K562 (cell line): ENCODE measurements around the gene TPX2. TPM values are rescaled to one million over a fixed set of nuclear protein-coding genes. Genes with fewer than 3 reads are reported as not detected.

Experiments
- BCL6 ChIP-seq: fragments of 250-450 bp; sonication (Bioruptor Pico); IDR thresholded peaks from 2 replicates; pipeline ENCODE4 v1.4.0; 2020
- DNMT1 ChIP-seq: fragments of 450-650 bp; IDR thresholded peaks from 2 replicates; pipeline ENCODE4 v1.6.1; 2016; ENCODE audit warnings: antibody characterized with exemption, mild to moderate bottlenecking
- FOSL1 ChIP-seq: fragments of 200-800 bp; sonication (Bioruptor generic); conservative IDR thresholded peaks from 2 replicates; pipeline ENCODE4 v1.6.1; 2016; ENCODE audit warnings: missing genetic modification characterization, missing compliant biosample characterization
- GTF2E2 ChIP-seq: fragments of 200-800 bp; sonication (Bioruptor generic); IDR thresholded peaks from 2 replicates; pipeline ENCODE4 v1.6.1; 2016; ENCODE audit warnings: missing genetic modification characterization, missing compliant biosample characterization
- IRF2 ChIP-seq: sonication (generic); formaldehyde crosslinking; IDR thresholded peaks from 2 replicates; pipeline ENCODE4 v1.8.1; 2022; ENCODE audit warnings: mild to moderate bottlenecking, missing genetic modification reagents
- JUN ChIP-seq, 2 experiments: sonication (generic) in 1 of 2; formaldehyde crosslinking in 1 of 2; IDR thresholded peaks; 2 replicates each; pipeline versions ENCODE4 v1.6.1 to v1.8.0; 2012 to 2022; ENCODE audit warnings: borderline replicate concordance in 2 of 2, mild to moderate bottlenecking in 2 of 2, improper control_type of control experiment in 1 of 2, low read depth in 1 of 2, low read length in 1 of 2, missing genetic modification reagents in 1 of 2
- MED1 ChIP-seq: sonication (generic); formaldehyde crosslinking; IDR thresholded peaks from 2 replicates; pipeline ENCODE4 v1.8.1; 2023; ENCODE audit warnings: missing genetic modification reagents, borderline replicate concordance
- NONO ChIP-seq, 2 experiments: fragments of 200-400 bp in 1 of 2; fragments of 450-650 bp in 1 of 2; formaldehyde crosslinking in 1 of 2; IDR thresholded peaks; 2 replicates each; pipeline ENCODE4 v1.6.1; 2017; ENCODE audit warnings: low read depth in 2 of 2, mild to moderate bottlenecking in 2 of 2, moderate library complexity in 2 of 2, low read length in 1 of 2
- POLR2A ChIP-seq: fragments of 450-650 bp; conservative IDR thresholded peaks from 2 replicates; pipeline ENCODE4 v1.6.1; 2016
- POLR2AphosphoS5 ChIP-seq: IDR thresholded peaks from 2 replicates; pipeline ENCODE4 v1.6.1; 2011; ENCODE audit warnings: mild to moderate bottlenecking, low read depth, low read length, moderate library complexity; ENCODE audit not compliant: control insufficient read depth, insufficient read depth
- POLR2H ChIP-seq: IDR thresholded peaks from 2 replicates; pipeline ENCODE4 v1.6.1; 2016; ENCODE audit warnings: missing genetic modification characterization, low read depth, mild to moderate bottlenecking, control low read depth, missing compliant biosample characterization, moderate library complexity
- POLR3G ChIP-seq: IDR thresholded peaks from 2 replicates; pipeline ENCODE4 v1.6.1; 2011; ENCODE audit not compliant: insufficient read length, insufficient replicate concordance; ENCODE audit errors: extremely low read depth
- RBM15 ChIP-seq: fragments of 200-400 bp; formaldehyde crosslinking; IDR thresholded peaks from 2 replicates; pipeline ENCODE4 v1.6.1; 2018; ENCODE audit warnings: mild to moderate bottlenecking, low read length, moderate library complexity; ENCODE audit not compliant: insufficient read depth
- RFX1 ChIP-seq: fragments of 450-650 bp; IDR thresholded peaks from 2 replicates; pipeline ENCODE4 v1.6.1; 2016; ENCODE audit warnings: mild to moderate bottlenecking, moderate library complexity
- SMAD1 ChIP-seq: fragments of 150-350 bp; IDR thresholded peaks from 2 replicates; pipeline ENCODE4 v1.6.1; 2014; ENCODE audit warnings: low read length, low read depth; ENCODE audit not compliant: partially characterized antibody
- SRSF1 ChIP-seq: fragments of 200-400 bp; formaldehyde crosslinking; IDR thresholded peaks from 2 replicates; pipeline ENCODE4 v1.6.1; 2017; ENCODE audit warnings: mild to moderate bottlenecking, low read depth, low read length, moderate library complexity
- TAF1 ChIP-seq: IDR thresholded peaks from 2 replicates; pipeline ENCODE4 v1.6.1; 2011; ENCODE audit warnings: mild to moderate bottlenecking, low read length, moderate library complexity; ENCODE audit not compliant: insufficient read depth, control insufficient read depth, severe bottlenecking; ENCODE audit errors: extremely low read depth
- TAF7 ChIP-seq: fragments of 450-650 bp; IDR thresholded peaks from 2 replicates; pipeline ENCODE4 v1.6.1; 2016; ENCODE audit warnings: missing genetic modification characterization, missing compliant biosample characterization
- TGIF2 ChIP-seq: sonication (generic); formaldehyde crosslinking; IDR thresholded peaks from 2 replicates; pipeline ENCODE4 v1.8.1; 2022; ENCODE audit warnings: mild to moderate bottlenecking, missing genetic modification reagents, moderate library complexity
- ZNF395 ChIP-seq: fragments of 200-800 bp; sonication (Bioruptor generic); IDR thresholded peaks from 2 replicates; pipeline ENCODE4 v1.6.1; 2017; ENCODE audit warnings: missing genetic modification characterization, missing compliant biosample characterization
- ZNF780A ChIP-seq: fragments of 250-450 bp; sonication (Bioruptor Pico); IDR thresholded peaks from 2 replicates; pipeline ENCODE4 v1.5.0; 2021; ENCODE audit warnings: mild to moderate bottlenecking
- polyA plus RNA-seq, 8 experiments: library from polyadenylated mRNA; depleted of rRNA in 4 of 8; stranded (reverse) in 5 of 8; unstranded in 3 of 8; fragments of >200 nt; fragmentation: Nextera tagmentation in 2 of 8; fragmentation: Illumina TruSeq in 1 of 8; extraction: Ambion mirVana in 2 of 8; extraction: Trizol in 1 of 8; gene quantifications; 2 replicates each; pipeline versions ENCODE4 v1.2.1 to v1.2.3, GENCODE V29; 2011 to 2014; ENCODE audit warnings: inconsistent platforms in 1 of 8, missing spikeins in 1 of 8
- total RNA-seq, 7 experiments: library from RNA; depleted of rRNA in 6 of 7; stranded (reverse); fragments of >200 nt in 6 of 7; fragmentation: Illumina TruSeq in 2 of 7; extraction: Trizol in 2 of 7; gene quantifications; 2 replicates each; pipeline versions ENCODE4 v1.2.1 to v1.2.3, GENCODE V29; 2011 to 2021; ENCODE audit warnings: low replicate concordance in 1 of 7
- TF ChIP-seq, protein P1 (sequence below): fragments of 450-650 bp; IDR thresholded peaks from one replicate; pipeline ENCODE4 v1.6.1; 2018; ENCODE audit warnings: mild to moderate bottlenecking, moderate library complexity; ENCODE audit not compliant: partially characterized antibody

Gene TPX2
- total and polyA plus RNA-seq, 9 of the 15 experiments (the other 6 are each of a cell fraction or from before 2014, with no cell fraction given) = 48.0 to 241 (median 133) TPM

- TF ChIP-seq JUN (IDR thresholded peaks at IDR 0.05; ENCODE audit: borderline replicate concordance, low read depth, low read length) = no peak
- TF ChIP-seq JUN (CRISPR knock-in tag; IDR thresholded peaks at IDR 0.05; ENCODE audit: borderline replicate concordance) = no peak; the same call in 1 of the 2 replicates
- peak; percentile 31; the same call in 1 of the 2 replicates for TF ChIP-seq FOSL1 (tag)
- TF ChIP-seq TGIF2 (CRISPR knock-in tag) = 0 out of 2 replicates have a peak, but pooled peaks have one; percentile 41
- no peak for TF ChIP-seq POLR3G
- TF ChIP-seq GTF2E2 (tag) = no peak
- TF ChIP-seq ZNF395 (CRISPR knock-in tag) = no peak
- peak; percentile 56 for TF ChIP-seq TAF7 (tag)
- peak; percentile 100 for TF ChIP-seq RFX1
- TF ChIP-seq IRF2 = no peak
- TF ChIP-seq SMAD1 = no peak
- no peak for TF ChIP-seq POLR2H (tag)
- TF ChIP-seq POLR2A = no peak; the same call in 1 of the 2 replicates
- no peak for TF ChIP-seq SRSF1
- TF ChIP-seq ZNF780A = no peak
- TF ChIP-seq RBM15 = no peak
- TF ChIP-seq NONO (IDR thresholded peaks at IDR 0.05; ENCODE audit: low read depth in 2 of 2, low read length in 1 of 2) = peak; percentile 34 to 66; a peak in 2 of 4 replicates
- TF ChIP-seq POLR2AphosphoS5 = no peak
- no peak for TF ChIP-seq MED1 (CRISPR knock-in tag)
- no peak for TF ChIP-seq BCL6 (CRISPR knock-in tag)
- no peak for TF ChIP-seq DNMT1
- TF ChIP-seq, protein P1, sequence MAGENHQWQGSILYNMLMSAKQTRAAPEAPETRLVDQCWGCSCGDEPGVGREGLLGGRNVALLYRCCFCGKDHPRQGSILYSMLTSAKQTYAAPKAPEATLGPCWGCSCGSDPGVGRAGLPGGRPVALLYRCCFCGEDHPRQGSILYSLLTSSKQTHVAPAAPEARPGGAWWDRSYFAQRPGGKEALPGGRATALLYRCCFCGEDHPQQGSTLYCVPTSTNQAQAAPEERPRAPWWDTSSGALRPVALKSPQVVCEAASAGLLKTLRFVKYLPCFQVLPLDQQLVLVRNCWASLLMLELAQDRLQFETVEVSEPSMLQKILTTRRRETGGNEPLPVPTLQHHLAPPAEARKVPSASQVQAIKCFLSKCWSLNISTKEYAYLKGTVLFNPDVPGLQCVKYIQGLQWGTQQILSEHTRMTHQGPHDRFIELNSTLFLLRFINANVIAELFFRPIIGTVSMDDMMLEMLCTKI = no peak
- peak; percentile 27 for TF ChIP-seq TAF1
Observed at GRCh38 chr20:31723319-31724078, 15.6 kb upstream of the TPX2 start (continued).
